GM12873 (cell line): ENCODE data around the gene PPWD1.

ENCODE experiments used
- CTCF ChIP-seq: IDR thresholded peaks from 2 replicates; pipeline ENCODE4 v1.5.1; 2012; ENCODE audit warnings: low read depth, mild to moderate bottlenecking, moderate library complexity, low read length, control low read depth; ENCODE audit not compliant: insufficient read depth; ENCODE audit errors: missing control alignments

Gene PPWD1

GRCh38 chr5:65562731-65563701 is at the start of gene PPWD1, which contains the start of gene CENPK:
PPWD1 (plus strand) TSS chr5:65563296; CDS start chr5:65563311, 15 bp downstream.
CENPK (minus strand) TSS chr5:65563168; CDS start chr5:65554907, 8,261 bp downstream.
- no peak for TF ChIP-seq CTCF

GRCh38 chr5:65525726-65526125 is 37.4 kb upstream of the PPWD1 start:
- no peak for TF ChIP-seq CTCF

GRCh38 chr5:65530904-65531303 is 32.2 kb upstream of the PPWD1 start:
- TF ChIP-seq CTCF: no peak

GRCh38 chr5:65535529-65535987 is 27.5 kb upstream of the PPWD1 start:
- no peak for TF ChIP-seq CTCF

GRCh38 chr5:65539827-65540226 is 23.3 kb upstream of the PPWD1 start:
- no peak for TF ChIP-seq CTCF

- TF ChIP-seq CTCF: no peak
These were observed 18.6 kb upstream of the PPWD1 start for GRCh38 chr5:65544473-65544872.

GRCh38 chr5:65546141-65546540 is 17.0 kb upstream of the PPWD1 start:
- no peak for TF ChIP-seq CTCF
